T1000 (cell line): ENCODE measurements around the gene RET.

Source experiments
- DNase-seq: peaks from one replicate; lab custom pipeline; 2025; ENCODE audit warnings: mixed read lengths; lab: John Stamatoyannopoulos, UW

The RET gene

GRCh38 chr10:43170491-43170890 is 93.6 kb downstream of the RET start:
- DNase-seq = no peak

- no peak for DNase-seq
These were observed 95.8 kb downstream of the RET start for GRCh38 chr10:43172645-43173044.

DNA sequence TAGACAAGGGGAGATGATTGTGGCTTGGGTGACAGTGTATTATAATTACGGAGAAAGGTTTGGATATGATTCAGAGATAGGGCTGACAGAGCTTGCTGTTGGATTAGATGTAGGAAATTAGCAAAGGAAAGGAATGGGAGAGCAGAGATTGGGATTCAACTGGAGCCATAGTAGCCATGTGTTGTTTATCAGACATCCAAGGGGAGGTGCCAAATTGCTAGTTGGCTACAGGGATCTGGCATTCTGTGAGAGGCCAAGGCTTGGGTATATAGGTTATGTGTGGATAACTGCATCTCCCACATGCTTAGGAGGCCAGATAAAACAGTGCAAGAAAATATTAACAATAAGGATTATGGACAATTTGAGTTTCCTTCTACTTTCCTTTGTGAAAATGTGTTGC is 96.3 kb downstream of the RET start:
- no peak for DNase-seq

- DNase-seq = no peak
These were observed 98.1 kb downstream of the RET start for GRCh38 chr10:43174969-43175368.

DNA sequence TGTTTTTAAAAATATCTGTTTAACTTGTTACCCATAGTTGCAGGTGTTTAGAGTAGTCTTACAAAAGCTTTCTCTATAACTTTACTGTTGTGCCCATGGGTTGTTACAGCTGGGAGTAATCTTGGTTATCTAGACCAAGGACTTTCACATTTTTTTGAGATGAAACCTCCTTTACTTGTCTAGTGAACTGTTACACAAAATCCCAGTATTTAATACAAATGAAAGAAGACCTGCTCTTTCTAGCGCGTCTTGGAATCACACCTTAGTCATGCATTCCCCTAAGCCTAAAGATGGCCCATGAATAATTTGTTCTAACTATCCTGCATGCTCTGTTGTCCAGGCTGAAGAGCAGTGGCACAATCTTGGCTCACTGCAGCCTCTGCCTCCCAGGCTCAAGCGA is 99.4 kb downstream of the RET start:
- DNase-seq = no peak

- no peak for DNase-seq
These were observed 100.7 kb downstream of the RET start for GRCh38 chr10:43177595-43177994.
